Gastrocnemius medialis (tissue), 4 donors: ENCODE data around the gene GRM8.

Source experiments
- CTCF ChIP-seq, 5 experiments: fragments of 450-650 bp in 3 of 5; fragments of 200-600 bp in 2 of 5; sonication (generic) in 2 of 5; IDR thresholded peaks in 4 of 5; conservative IDR thresholded peaks in 1 of 5; 1 replicate in 4 of 5; 2 replicates in 1 of 5; pipeline ENCODE4 v1.5.1; 2016 to 2019; ENCODE audit warnings: antibody characterized with exemption in 5 of 5, mild to moderate bottlenecking in 3 of 5, moderate library complexity in 3 of 5
- POLR2A ChIP-seq, 2 donors: fragments of 450-650 bp; IDR thresholded peaks; one replicate each; pipeline ENCODE4 v1.6.1; 2017; ENCODE audit warnings: antibody characterized with exemption in 2 of 2, mild to moderate bottlenecking in 2 of 2, moderate library complexity in 2 of 2

- TF ChIP-seq POLR2A (IDR thresholded peaks at IDR 0.05) (no peak), CTCF (IDR thresholded peaks at IDR 0.05 in 4 of 5, conservative IDR thresholded peaks at IDR 0.05 in 1 of 5) (no peak)
Observed at GRCh38 chr7:126716321-126716720, 536.4 kb downstream of the GRM8 start.
